ENCODE results near the gene SERINC2. TPM values are rescaled to one million over a fixed set of nuclear protein-coding genes. Genes with fewer than 3 reads are reported as not detected.
"Not testable (repeated sequence)": the region's sequence is repeated elsewhere in the genome, so short reads cannot be mapped to it uniquely, and the experiment has no call there.

Gene SERINC2
- total RNA-seq, 1 donor from 2014 or later: 1.4 TPM

GRCh38 chr1:31381394-31382294 lies 31.4 kb upstream of the SERINC2 start:
- DNase-seq (ENCODE audit: low spot score): no peak
- peak; percentile 30 for ATAC-seq
- intact Hi-C loops (cut with DNase I): no loop called here

- no peak for ATAC-seq
- intact Hi-C loops (cut with DNase I): no loop called here
These were observed 30.5 kb upstream of the SERINC2 start for GRCh38 chr1:31382379-31382989.

GRCh38 chr1:31383967-31384366 lies 29.0 kb upstream of the SERINC2 start:
- ATAC-seq (no peak), DNase-seq (ENCODE audit: low spot score) (no peak)
- intact Hi-C loops (cut with DNase I): no loop called here

More at GRCh38 chr1:31382379-31382989, 30.5 kb upstream of the SERINC2 start:
- no peak for DNase-seq (ENCODE audit: low spot score)

GRCh38 chr1:31386576-31387243 lies 26.3 kb upstream of the SERINC2 start:
- DNase-seq (ENCODE audit: low spot score); intact Hi-C loops (cut with DNase I); ATAC-seq: not testable (repeated sequence)

GRCh38 chr1:31387612-31388011 lies 25.4 kb upstream of the SERINC2 start:
- intact Hi-C loops (cut with DNase I): no loop called here
- DNase-seq (ENCODE audit: low spot score) (no peak), ATAC-seq (no peak)

GRCh38 chr1:31389616-31390015 lies 23.4 kb upstream of the SERINC2 start:
- DNase-seq (ENCODE audit: low spot score): no peak
- intact Hi-C loops (cut with DNase I): no loop called here

GRCh38 chr1:31390071-31390470 lies 22.9 kb upstream of the SERINC2 start:
- intact Hi-C loops (cut with DNase I): no loop called here
- no peak for ATAC-seq

More at GRCh38 chr1:31389616-31390015, 23.4 kb upstream of the SERINC2 start:
- no peak for ATAC-seq

GRCh38 chr1:31393463-31393862 lies 19.6 kb upstream of the SERINC2 start:
- no peak for ATAC-seq
- intact Hi-C loops (cut with DNase I): no loop called here

More at GRCh38 chr1:31390071-31390470, 22.9 kb upstream of the SERINC2 start:
- DNase-seq (ENCODE audit: low spot score): no peak

GRCh38 chr1:31394584-31395193 lies 18.3 kb upstream of the SERINC2 start:
- ATAC-seq: peak; percentile 93
- DNase-seq (ENCODE audit: low spot score): peak; percentile 89
- intact Hi-C loops (cut with DNase I): no loop called here

More at GRCh38 chr1:31393463-31393862, 19.6 kb upstream of the SERINC2 start:
- DNase-seq (ENCODE audit: low spot score): no peak

GRCh38 chr1:31396633-31397351 lies 16.2 kb upstream of the SERINC2 start:
- ATAC-seq: no peak
- DNase-seq (ENCODE audit: low spot score): no peak
- intact Hi-C loops (cut with DNase I): no loop called here

- ATAC-seq: no peak
- intact Hi-C loops (cut with DNase I): no loop called here
These were observed 15.5 kb upstream of the SERINC2 start for GRCh38 chr1:31397360-31398095.

GRCh38 chr1:31398246-31398645 lies 14.8 kb upstream of the SERINC2 start:
- DNase-seq (ENCODE audit: low spot score) (no peak), ATAC-seq (no peak)
- intact Hi-C loops (cut with DNase I): no loop called here

More at GRCh38 chr1:31397360-31398095, 15.5 kb upstream of the SERINC2 start:
- DNase-seq (ENCODE audit: low spot score): no peak

- DNase-seq (ENCODE audit: low spot score) (no peak), ATAC-seq (no peak)
- intact Hi-C loops (cut with DNase I): no loop called here
These were observed 13.0 kb upstream of the SERINC2 start for GRCh38 chr1:31399976-31400375.

- intact Hi-C loops (cut with DNase I): no loop called here
- DNase-seq (ENCODE audit: low spot score) (no peak), ATAC-seq (no peak)
These were observed 12.6 kb upstream of the SERINC2 start for GRCh38 chr1:31400393-31400792.

- intact Hi-C loops (cut with DNase I): no loop called here
- ATAC-seq (no peak), DNase-seq (ENCODE audit: low spot score) (no peak)
These were observed 11.8 kb upstream of the SERINC2 start for GRCh38 chr1:31401241-31401640.

- intact Hi-C loops (cut with DNase I): no loop called here
- DNase-seq (ENCODE audit: low spot score) (no peak), ATAC-seq (no peak)
These were observed 7.3 kb upstream of the SERINC2 start for GRCh38 chr1:31405578-31406245.

- no peak for DNase-seq (ENCODE audit: low spot score)
- no peak for ATAC-seq
- intact Hi-C loops (cut with DNase I): no loop called here
These were observed 5.9 kb upstream of the SERINC2 start for GRCh38 chr1:31407029-31407626.

Data from sciatic nerve (tissue), 2 donors.